ENCODE data around the gene CDNF.
"Not testable (repeated sequence)": the region's sequence is repeated elsewhere in the genome, so short reads cannot be mapped to it uniquely, and the experiment has no call there.

The CDNF gene

GRCh38 chr10:14837757-14838581 lies at the start of gene CDNF, which contains the start of the genes HSPA14 and MSANTD7:
Gene CDNF, minus strand, starts transcription at chr10:14838037. Its CDS starts 91 bp downstream, at chr10:14837946.
Gene HSPA14, plus strand, starts transcription at chr10:14838306. Its CDS starts 97 bp downstream, at chr10:14838403.
Gene MSANTD7, plus strand, starts transcription at chr10:14838306. Its CDS starts 3,979 bp downstream, at chr10:14842285.
- DNase-seq (ENCODE audit: low read depth, low spot score), result peak; percentile 97

DNA sequence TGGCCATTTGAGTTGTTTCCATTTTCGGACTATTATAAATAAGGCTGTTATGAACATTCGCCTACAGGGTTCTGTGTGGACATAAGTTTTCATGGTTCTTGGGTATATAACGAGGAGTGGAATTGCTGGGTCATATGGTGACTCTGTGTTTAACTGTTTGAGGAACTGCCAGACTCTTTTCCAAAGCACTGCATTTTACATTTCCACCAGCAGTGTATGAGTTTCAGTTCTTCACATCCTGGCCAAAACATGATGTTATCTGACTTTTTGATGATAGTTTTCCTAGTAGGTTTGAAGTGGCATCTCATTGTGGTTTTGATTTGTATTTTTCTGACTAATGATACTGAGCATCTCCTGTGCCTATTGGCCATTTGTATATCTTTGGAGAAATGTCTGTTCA lies 46.2 kb upstream of the CDNF start:
- DNase-seq (ENCODE audit: low read depth, low spot score), result no peak

- DNase-seq (ENCODE audit: low read depth, low spot score), result no peak
These were observed 42.4 kb upstream of the CDNF start for GRCh38 chr10:14880229-14880628.

GRCh38 chr10:14879928-14880193 lies 42.0 kb upstream of the CDNF start:
- DNase-seq (ENCODE audit: low read depth, low spot score), result no peak

- DNase-seq (ENCODE audit: low read depth, low spot score), result no peak
These were observed 41.5 kb upstream of the CDNF start for GRCh38 chr10:14879124-14879927.

GRCh38 chr10:14878266-14879123 lies 40.7 kb upstream of the CDNF start, which contains the start of gene SUV39H2:
Gene SUV39H2, plus strand, starts transcription at chr10:14878866. Its CDS starts 23 bp downstream, at chr10:14878889.
- DNase-seq (ENCODE audit: low read depth, low spot score), result peak; percentile 40

- DNase-seq (ENCODE audit: low read depth, low spot score), result no peak
These were observed 38.9 kb upstream of the CDNF start for GRCh38 chr10:14876764-14877163.

DNA sequence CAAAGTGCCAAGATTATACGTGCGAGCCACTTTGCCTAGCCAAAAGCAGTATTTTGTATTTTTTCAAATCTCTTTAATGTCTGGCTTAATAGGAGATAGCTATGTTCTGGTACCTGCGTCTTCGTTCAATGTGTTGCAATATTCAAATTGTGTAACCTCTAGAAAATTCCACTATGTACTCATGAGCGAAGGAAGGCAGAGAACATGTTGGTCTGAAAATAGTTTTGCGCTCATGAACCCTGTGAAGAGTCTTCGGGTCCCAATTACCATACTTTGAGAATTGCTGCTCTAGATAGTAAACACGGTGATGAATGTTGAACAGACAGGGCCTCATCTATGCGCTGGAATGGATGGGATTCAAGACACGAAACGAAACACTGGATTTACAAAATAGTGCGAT lies 38.1 kb upstream of the CDNF start:
- no peak for DNase-seq (ENCODE audit: low read depth, low spot score)

DNA sequence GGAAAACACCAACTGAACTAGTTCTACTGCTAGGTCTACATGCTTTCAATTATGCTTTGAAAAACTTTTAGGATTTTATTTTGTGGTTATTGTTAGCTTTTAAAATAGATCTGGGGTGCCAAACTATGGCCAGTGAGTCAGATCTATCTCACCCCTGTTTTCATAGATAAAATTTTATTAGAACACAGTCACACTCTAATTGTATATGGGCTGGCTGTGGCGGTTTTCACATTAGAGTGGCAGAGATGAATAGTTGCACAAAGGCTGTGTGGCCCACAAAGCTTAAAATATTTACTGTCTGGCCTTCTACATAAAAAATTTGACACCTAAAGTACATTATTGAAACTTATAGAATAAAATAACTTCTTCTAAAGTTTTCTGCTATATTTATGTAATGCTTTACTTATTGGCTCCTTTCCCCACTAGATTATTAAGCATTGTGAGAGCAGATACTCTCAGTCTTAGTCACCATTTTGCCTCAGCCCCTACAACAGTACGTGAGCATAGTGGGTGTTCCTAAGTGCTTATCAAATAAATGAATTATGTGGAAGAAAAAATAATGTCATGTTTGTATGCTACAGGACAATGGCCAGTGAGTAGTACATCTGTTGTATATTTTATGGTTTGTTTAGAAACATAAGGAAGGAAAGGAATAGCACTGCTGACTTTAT lies 35.4 kb upstream of the CDNF start:
- no peak for DNase-seq (ENCODE audit: low read depth, low spot score)

DNA sequence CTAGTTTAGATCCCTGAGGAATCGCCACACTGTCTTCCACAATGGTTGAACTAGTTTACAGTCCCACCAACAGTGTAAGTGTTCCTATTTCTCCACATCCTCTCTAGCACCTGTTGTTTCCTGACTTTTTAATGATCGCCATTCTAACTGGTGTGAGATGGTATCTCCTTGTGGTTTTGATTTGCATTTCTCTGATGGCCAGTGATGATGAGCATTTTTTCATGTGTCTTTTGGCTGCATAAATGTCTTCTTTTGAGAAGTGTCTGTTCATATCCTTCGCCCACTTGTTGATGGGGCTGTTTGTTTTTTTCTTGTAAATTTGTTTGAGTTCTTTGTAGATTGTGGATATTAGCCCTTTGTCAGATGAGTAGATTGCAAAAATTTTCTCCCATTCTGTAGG lies 27.0 kb upstream of the CDNF start:
- not testable (repeated sequence) for DNase-seq (ENCODE audit: low read depth, low spot score)

DNA sequence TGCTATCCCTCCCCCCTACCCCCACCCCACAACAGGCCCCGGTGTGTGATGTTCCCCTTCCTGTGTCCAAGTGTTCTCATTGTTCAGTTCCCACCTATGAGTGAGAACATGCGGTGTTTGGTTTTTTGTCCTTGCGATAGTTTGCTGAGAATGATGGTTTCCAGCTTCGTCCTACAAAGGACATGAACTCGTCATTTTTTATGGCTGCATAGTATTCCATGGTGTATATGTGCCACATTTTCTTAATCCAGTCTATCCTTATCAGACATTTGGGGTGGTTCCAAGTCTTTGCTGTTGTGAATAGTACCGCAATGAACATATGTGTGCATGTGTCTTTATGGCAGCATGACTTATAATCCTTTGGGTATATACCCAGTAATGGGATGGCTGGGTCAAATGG lies 26.6 kb upstream of the CDNF start:
- DNase-seq (ENCODE audit: low read depth, low spot score), result not testable (repeated sequence)

DNA sequence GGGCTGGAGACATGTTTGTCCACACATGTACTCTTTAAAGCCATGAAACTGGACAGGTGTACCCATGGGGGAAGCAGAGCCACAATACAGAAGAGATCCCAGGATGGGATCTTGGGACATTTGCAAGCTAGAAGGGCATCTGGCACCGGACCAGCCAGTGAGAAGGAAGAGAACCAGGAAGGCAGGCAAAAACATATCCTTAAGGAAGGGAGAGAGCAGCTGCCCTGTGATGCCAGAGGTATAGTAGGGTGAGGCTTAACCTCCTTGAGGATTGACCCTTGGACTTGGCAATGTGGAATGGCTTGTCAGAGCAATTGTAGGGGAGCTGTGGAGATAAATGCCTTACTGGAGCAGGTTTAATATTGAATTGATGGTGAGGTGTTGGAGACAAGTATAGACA lies 23.0 kb upstream of the CDNF start:
- no peak for DNase-seq (ENCODE audit: low read depth, low spot score)

DNA sequence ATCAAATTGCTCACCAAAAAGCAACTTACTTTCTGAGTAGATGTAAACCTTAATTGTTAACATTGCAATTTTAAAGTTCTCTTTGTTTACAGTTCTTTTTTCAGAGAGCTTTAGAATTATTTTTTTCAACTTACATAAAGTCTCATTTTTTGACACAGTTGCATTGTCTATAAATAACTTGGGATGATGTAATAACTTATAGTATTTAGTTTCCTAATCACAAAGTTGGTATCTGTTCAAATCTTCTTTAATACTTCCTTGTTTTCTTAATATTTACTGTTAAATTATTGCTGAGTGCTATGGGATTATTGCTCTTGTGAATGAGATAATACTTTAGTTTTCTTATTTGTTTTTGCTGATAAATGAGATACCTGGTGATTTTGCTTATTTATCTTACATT lies 21.9 kb upstream of the CDNF start:
- no peak for DNase-seq (ENCODE audit: low read depth, low spot score)

GRCh38 chr10:14859043-14859442 lies 21.2 kb upstream of the CDNF start:
- DNase-seq (ENCODE audit: low read depth, low spot score), result no peak

- no peak for DNase-seq (ENCODE audit: low read depth, low spot score)
These were observed 20.6 kb upstream of the CDNF start for GRCh38 chr10:14858338-14858960.

DNA sequence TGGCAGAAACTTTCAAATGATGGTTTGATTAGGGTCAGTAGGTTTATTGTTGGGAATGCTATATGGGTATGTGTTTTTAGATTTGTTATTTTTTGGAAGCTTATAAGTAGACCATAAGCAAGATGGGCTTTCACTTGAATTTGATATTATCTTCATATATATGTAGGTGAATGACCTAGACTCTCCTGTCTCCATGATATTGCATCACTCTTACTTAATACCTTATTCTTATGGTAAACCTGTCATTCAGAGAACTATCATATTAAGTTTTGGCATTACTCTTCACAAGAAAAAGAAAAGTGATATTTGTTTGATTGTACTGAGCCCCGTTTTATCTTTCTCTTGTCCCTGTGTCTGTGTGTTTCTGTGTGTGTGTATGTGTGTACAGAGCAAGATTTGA lies 17.6 kb upstream of the CDNF start:
- DNase-seq (ENCODE audit: low read depth, low spot score), result no peak

GRCh38 chr10:14852236-14852635 lies 14.4 kb upstream of the CDNF start:
- no peak for DNase-seq (ENCODE audit: low read depth, low spot score)

DNA sequence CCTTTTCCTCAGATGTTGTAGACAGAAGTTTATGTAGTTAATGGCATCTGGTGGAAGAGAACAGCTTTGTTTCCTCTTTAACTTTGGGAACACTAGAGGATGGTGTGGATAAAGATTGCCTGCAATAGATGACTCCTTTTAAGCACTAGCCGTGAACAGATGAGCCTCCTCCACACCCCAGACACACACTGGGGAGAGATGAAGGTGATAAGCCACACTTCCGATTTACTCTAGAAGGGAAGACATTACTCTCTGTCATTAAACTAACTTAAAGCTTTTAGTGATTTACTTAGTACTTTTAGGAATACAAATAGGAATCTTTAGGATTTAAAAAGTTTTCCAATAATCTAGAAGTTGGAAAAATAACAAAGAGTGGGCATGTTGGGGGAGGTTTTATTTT lies 7.1 kb upstream of the CDNF start:
- no peak for DNase-seq (ENCODE audit: low read depth, low spot score)

GRCh38 chr10:14843327-14843988 lies 5.6 kb upstream of the CDNF start:
- no peak for DNase-seq (ENCODE audit: low read depth, low spot score)

DNA sequence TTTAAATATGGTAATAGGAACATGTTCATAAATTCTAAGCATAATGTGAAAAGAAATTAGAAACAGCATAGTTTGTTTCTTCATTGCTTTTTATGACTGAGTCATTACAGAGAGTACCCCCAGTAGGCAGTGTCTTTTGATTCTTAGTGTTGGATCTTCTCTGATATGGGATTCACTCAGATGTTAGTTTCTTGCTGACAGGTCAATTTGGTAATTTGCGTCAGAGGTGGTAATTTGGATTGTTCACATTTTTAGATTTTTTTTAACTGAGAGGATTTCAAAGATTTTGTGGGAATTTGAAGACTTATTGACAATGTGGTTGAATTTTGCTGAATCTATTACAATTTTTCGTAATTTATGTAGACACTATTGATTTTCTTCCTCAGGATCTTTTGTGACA lies 2.3 kb upstream of the CDNF start:
- DNase-seq (ENCODE audit: low read depth, low spot score), result no peak

Measured in iPS DF 19.7 (cell line).